ENCODE results near the gene CCL2. TPM values are rescaled to one million over a fixed set of nuclear protein-coding genes. Genes with fewer than 3 reads are reported as not detected.

Gene CCL2
- total RNA-seq, 1 donor from 2014 or later: 218 TPM

GRCh38 chr17:34241062-34241461, 14.0 kb upstream of the CCL2 start:
- DNase-seq: peak; percentile 81

- DNase-seq: peak; percentile 78
Observed at GRCh38 chr17:34242587-34243363, 12.3 kb upstream of the CCL2 start.

DNA sequence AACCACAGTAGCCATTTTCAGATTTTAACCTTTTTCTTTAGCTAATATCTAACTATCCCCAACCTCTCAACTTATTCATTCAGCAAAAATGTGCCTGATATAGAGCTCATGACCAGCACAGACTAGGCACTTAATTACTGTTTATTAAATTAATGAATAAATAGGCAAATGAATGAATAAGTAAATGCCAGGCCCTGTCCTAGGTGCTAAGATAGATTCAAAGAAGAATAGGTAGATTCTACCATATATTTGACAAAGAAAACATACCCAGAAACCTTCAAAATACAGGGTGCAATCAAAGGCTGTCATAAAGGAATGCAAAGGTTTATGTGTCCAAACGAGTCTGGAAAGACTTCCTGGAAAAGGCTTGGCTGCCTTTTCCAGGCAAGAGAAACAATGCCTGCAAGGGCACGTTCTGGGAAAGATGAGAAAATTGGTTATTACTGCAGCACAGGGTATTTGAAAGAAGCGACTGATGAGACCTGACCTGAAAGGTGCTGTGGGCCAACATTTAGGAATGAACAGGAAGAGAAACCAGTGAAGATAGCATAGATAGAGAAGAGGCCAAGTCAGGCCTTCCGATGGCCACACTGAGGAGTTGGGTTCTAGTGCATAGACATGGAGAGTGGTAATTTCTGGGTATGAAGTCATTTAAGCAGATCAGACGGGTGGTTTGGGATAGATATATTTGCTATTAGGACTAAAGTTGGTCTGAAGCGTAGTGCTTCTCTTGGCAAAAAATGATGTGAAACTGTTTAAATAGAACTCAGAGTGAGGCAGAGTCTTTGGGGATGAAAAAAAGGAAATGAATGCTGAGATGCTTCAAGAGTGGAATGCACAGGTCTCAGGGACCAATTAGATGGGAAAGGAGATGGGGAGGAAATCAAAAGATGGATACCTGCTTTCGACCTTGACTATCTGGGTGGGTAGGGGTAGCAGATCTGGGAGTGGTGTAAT, 11.4 kb upstream of the CCL2 start:
- no peak for DNase-seq

GRCh38 chr17:34245351-34245905, 9.7 kb upstream of the CCL2 start:
- no peak for DNase-seq

- DNase-seq: no peak
Observed at GRCh38 chr17:34246446-34246845, 8.6 kb upstream of the CCL2 start.

- DNase-seq: no peak
Observed at GRCh38 chr17:34246881-34247280, 8.2 kb upstream of the CCL2 start.

DNA sequence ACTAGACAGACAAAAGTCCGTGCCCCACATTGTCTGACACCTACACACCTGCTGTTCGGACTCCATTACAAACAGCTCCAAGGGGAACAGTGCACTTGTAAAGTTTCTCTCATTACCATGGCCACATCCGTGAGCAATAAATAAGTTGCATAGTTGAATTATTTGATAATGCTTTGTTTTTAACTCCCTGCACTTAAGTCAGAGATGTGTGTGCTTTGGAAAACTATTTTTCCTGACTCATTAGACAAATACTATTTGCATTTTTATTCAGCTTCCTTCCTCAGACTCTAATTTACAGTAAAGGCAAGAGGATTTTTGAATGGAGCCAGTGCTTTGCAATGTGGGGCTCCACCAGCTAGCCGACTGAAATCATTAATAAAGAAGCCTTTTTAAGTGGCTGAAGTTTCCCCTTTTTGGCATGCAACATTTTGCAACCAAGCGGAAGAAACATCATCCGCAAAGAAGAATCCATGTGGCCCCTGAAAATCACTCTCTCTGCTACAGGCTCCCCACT, 6.5 kb upstream of the CCL2 start:
- DNase-seq: peak; percentile 92

- DNase-seq: peak; percentile 19
Observed at GRCh38 chr17:34249061-34249460, 6.0 kb upstream of the CCL2 start.

- peak; percentile 6 for DNase-seq
Observed at GRCh38 chr17:34249478-34249877, 5.6 kb upstream of the CCL2 start.

DNA sequence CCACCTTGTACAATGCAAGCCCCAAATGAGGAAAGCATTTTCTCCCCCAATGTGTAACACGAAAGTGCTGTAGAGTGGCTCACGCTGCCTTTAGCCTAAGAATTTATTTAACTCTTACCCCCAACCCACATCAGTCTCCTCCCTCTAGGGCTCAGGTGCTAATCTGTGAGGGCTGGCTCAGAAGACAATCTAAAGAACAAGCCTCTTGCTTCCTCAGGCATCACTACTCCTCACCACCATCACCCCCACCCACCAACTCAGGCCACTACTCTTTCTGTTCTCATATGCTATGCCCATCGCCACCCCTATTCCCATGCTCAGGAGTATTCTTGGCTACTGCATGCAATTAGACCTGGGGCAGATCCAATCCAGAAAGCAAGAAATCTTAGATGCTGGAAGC, 3.9 kb upstream of the CCL2 start:
- peak; percentile 5 for DNase-seq

- DNase-seq: no peak
Observed at GRCh38 chr17:34252095-34252443, 3.0 kb upstream of the CCL2 start.

DNA sequence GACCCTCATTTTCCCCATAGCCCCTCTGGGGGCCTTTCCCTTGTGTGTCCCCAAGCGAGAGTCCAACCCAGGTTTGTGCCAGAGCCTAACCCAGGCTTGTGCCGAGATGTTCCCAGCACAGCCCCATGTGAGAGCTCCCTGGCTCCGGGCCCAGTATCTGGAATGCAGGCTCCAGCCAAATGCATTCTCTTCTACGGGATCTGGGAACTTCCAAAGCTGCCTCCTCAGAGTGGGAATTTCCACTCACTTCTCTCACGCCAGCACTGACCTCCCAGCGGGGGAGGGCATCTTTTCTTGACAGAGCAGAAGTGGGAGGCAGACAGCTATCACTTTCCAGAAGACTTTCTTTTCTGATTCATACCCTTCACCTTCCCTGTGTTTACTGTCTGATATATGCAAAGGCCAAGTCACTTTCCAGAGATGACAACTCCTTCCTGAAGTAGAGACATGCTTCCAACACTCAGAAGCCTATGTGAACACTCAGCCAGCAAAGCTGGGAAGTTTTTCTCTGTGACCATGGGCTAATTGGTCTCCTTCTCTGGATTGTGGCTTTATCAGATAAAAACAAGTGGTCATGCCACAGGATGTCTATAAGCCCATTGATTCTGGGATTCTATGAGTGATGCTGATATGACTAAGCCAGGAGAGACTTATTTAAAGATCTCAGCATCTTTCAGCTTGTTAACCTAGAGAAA, 2.5 kb upstream of the CCL2 start:
- peak; percentile 98 for DNase-seq

GRCh38 chr17:34253139-34253525, 2.0 kb upstream of the CCL2 start:
- DNase-seq: no peak

DNA sequence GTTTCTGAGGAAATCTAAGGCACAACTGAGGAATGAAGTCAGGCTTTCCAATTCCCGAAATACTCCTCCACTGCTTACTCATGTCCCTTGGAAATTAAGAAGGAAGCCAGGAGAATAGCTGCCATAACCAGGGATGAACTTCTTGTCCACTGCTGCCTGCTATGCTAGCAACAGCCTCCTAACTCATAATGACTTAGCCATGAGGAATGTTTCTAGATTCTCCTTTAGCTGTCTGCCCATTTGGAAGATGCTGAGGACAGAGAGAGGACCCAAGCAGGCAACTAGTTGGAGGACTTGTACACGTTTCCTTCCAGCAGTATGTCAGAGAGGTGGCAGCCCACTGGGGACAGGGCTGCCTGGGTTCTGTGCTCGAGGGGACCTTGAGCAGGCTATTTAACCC, 939 bp upstream of the CCL2 start:
- DNase-seq: peak; percentile 73

- DNase-seq: no peak
Observed at GRCh38 chr17:34255381-34255732, 272 bp downstream of the CCL2 start.

GRCh38 chr17:34255841-34256240, 756 bp downstream of the CCL2 start:
- peak; percentile 23 for DNase-seq

DNA sequence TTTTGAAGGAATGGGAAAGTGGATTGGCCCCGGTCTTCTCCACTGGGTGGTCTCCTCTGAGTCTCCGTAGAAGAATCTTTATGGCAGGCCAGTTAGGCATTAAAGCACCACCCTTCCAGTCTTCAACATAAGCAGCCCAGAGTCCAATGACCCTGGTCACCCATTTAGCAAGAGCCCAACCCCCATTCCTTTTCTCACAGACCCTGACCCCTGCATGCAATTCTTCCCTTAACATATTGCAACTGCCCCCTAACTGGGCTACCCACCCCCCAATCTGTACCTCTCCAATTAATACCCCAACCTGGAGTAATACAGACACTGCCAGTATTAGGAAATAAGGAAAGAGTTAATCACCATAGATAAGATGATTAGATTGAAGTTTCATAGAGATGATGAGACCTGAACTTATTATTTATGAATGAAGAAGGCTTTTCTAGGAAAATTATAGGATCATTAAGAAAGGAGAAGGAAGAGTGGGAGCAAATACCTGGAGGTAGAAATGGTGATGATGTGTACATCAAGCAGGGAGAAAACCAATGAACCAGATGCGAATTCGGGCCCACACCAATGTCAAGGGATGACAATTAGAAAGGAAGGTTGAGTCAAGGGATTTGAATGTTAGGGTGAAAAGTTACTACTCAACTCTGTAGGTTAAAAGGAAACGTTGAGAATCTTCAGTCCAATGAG, 2.4 kb downstream of the CCL2 start:
- peak; percentile 78 for DNase-seq

- DNase-seq: no peak
Observed at GRCh38 chr17:34257986-34258326, 2.9 kb downstream of the CCL2 start.

DNA sequence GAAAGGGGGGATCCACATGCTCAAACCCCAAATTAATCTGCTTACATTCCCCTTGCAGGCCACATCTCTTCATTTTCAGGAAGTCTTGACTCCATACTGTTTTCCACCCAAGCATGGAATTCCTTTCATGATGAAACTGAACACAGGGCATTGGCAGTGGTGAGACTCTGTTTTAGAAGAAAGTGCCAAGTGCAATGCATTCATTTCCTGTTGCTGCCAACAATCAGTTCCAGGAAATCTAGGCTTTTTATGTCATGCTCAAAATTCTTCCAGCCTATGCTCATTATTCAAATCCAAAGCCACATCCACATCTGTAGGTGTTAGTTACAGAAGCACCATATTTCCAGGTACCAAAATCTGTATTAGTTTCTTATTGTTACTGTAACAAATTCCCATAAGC, 4.1 kb downstream of the CCL2 start:
- peak; percentile 81 for DNase-seq

DNA sequence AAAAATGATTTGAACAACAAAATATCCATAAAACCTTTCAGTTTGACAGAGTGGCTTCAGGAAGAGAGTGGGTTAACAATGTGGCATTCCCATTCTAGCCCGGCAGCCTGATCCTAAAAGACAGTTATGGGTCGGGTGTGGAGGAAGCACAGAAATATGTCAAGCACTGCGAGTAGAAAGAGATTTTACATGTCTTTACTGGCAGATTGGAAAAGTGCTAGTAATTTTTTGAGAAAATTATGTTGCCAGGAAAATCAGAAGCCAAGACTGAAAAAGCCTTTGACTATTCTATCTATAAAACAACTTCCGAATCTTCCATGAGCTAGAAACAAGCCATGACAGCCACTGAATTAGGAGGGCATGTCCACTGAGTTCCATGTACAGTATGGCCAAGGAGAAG, 5.8 kb downstream of the CCL2 start:
- no peak for DNase-seq

- no peak for DNase-seq
Observed at GRCh38 chr17:34261568-34262337, 6.7 kb downstream of the CCL2 start.

- no peak for DNase-seq
Observed at GRCh38 chr17:34265711-34266110, 10.6 kb downstream of the CCL2 start.

Measured in dermis blood vessel endothelial cell (primary cell).